ENCODE measurements around the gene KRT86.

Gene KRT86

DNA sequence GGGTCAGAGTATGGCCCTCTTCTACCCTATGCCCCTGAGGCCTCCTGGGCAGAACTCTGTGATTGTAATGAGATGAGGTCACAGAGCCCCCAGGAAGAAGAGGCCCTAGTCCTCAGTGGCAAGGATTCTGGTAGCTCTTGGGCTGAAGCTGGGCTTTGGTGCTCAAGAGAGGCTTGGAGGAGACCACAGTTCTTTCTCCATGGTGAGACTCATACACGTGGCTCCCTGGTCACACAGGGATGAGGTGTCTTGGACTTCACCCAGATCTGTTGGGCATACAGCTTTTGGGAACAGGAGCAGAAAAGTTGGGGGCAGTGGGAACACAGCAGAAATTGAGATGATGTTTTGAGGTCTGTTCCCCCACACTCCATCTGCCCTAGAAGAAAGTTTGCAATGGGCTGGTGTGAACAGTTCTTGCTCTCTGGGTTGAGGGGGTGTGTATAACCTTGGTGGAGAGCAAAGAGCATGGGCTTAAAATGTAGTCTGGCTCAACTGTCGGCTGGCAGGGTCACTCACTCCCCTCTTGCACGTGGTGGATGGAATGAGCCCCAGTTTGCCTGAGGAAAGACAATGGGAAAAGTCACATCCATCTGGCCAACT lies at the start of gene KRT86:
Gene KRT86 (plus strand): TSS at position 125 of the 600 bp plus-strand sequence. CDS start 27,272 bp downstream, outside the sequence.
- DNase-seq = no peak

DNA sequence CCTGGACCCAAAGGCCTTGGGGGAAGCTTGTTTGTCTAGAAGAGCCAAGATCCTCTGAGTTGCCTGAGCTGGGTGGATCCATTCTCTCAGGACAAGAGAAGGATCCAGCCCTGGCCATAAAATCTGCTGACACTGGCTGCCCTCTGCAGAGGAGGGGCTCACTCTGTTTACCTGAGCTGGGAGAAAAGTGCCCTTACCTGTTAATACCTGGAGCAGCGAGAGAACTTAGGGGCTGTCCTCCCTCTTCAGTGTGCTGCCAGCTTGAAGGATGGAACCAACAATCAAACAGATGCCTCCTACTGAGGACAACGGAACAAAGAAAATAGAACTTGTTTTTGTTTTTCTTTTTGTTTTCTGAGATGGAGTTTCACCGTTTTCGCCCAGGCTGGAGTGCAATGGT lies 48.7 kb upstream of the KRT86 start:
- no peak for DNase-seq

DNA sequence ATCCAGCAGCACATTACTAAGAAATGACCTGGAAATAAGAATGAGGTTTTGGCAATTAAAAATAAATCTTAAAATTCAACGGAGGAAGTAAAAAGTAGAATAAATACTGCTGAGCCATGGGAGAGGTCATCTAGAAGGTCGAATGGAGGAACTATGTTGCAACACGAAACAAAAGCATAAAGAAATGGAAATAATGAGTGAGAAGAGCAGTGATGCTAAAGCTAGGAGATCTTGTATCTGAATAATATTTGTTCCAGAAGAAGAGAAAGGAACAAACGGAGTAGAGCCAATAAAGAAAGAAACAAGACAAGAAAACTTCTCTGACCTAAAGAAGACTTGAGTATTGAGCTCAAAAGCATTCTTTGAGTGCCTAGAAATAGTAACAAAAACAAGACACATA lies 48.0 kb upstream of the KRT86 start:
- DNase-seq = no peak

DNA sequence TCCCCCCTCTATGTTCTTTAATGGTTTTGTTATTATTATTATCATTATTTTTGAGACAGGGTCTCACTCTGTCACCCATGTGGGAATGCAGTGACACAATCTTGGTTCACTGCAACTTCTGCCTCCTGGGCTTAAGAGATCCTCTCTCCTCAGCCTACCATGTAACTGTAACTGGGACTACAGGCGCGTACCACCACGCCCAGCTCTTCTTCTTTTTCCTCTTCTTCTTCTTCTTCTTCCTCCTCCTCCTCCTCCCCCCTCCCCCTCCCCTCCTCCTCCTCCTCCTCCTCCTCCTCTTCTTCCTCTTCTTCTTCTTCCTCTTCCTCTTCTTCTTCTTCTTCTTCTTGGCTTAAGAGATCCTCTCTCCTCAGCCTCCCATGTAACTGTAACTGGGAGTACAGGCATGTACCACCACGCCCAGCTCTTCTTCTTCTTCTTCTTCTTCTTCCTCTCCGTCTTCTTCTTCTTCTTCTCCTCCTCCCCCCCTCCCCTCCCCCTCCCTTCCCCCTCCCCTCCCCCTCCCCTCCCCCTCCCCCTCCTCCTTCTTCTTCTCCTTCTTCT lies 46.8 kb upstream of the KRT86 start:
- DNase-seq = no peak

DNA sequence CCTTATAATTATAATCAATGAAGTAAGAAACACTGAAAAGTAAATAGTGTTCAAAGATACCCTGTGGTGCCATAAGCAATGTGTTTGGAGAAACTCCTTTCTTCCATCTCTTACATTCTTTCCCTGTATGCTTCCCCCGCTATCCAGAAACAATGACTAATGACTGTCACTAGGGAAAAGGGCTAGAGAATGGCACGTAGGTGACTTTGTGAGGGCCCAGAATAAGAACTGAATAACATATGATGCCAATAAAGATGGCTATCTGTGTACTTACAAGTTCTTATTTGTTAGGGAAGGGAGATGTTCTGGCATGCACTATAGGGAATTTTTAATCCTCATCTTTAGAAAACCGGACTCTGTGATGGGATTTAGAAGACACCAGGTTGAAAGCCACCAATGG lies 46.1 kb upstream of the KRT86 start:
- DNase-seq = no peak

DNA sequence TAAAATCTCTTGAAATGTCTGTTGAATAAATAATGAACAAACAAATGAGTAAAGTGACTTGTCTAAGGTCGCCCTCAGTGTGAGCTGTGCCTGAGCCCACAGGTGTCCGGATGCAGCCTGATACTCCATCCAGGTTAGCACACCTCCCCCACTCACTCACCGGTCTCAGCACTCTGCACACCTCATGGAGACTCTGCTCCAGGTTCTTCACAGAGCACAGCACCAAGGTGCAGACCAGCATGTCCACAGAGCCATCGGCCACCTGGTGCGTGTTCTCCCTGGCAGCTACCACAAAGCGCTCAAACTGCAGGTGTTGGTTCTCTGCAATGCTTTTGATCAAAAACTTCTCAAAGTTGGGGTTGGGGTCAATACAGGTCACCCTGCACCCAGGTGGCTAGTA lies 45.5 kb upstream of the KRT86 start:
- DNase-seq = no peak

DNA sequence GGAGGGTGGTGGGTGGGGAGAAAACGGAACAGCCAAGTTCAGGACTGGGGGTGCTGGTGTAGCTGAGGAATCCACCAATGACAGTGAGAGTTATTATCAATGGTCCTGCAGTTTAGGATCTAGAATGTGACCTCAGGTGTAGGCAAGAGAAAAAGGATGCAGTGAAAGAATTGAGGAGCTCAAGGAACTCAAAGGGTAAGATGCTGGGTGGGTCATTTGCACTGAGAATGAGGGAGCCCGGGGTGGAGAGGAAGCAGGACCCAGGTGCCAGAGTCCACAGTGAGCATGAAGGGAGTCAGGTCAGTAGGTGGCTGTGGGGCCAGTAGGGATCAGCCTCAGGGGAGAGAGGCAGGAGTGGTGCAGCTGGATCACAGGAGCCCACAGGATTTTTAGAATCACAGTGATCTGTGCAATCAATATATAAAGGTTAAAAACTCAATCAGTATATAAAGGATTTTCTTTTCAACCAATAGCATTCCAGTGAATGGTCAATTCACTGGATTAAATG lies 44.6 kb upstream of the KRT86 start:
- no peak for DNase-seq

DNA sequence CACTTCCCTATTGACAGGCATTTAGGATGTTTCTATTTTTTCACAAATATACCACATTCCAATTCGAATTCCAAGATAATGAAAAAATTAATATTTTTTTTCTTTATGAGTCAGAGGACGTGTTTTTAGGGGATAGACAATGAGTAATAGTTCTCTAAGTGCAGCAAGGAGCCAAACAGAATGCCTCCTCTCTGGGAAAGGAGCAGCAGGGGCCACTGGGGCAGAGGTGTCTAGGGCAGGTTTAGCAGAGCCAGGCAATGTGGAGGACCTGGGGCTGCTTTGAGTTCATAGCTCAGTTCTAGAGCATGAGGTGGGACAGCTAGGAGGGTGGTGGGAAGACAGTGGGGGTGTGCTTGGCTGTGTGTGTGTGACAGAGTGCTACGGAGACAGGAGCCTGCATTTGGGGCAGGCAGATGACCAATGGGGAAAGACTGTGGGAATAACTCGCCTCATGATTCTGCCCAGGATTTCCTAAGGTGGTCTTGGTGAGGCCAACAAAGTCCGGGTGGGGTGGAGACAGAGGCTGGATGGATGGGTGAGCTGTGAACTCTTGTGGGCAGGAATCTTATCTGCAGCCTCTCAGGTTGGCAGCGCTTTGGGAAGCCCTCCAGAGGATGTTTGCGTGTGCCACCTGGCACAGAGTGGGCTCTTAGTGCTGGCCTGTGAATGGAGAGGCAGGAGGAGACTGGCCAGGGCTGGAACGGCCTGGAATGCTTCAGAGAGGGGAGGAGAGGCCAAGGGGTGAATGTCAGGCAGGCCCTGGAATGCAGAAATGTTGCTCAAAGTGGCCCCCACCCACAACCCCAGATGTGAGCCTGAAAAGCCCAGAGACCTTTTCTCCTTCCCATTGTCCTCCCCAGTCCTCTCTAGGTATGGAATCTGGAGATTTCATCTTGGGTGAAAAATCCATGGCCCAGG lies 43.8 kb upstream of the KRT86 start:
- no peak for DNase-seq

DNA sequence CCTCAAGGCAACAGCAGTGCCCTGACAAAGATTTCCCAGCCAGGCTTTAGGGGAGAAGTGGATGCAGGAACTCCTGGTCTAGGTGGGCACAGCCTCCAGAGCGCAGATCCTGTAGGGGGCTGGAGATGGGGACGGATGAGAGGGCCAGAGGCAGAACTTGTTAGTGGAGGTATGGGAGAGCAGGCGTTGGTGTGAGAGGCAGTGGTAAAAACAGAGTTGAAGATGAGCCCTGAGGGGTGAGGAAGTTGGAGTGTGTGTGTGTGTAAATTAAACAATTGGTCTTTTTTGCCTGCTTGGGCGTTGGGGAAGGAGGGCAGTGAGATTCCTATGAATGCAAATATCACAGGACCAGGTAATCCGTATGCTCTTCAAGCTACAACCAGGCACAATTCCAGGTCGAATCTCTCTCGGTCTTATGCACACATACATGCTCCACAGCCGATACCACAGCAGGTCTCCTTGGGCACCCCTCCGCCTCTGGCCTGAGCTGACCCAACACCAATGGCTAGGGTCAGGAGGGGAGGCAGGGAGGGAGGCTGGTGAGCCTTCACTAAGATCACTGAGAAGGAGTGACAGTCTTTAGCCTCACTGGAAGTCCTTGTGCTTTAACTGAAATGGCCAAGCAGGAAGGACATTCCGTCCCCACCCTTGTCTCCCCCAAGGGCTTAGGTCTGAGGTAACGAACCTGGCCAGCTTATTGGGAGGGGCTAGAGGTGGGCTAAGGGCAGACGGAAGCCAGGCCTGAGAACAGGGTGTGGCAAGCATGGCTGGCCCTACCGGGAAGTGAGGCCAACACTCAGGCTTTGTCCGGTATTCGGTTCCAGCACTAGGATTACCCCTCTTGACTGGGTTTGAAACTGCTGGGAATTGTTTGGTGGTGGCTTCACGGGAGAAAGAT lies 42.9 kb upstream of the KRT86 start:
- no peak for DNase-seq

DNA sequence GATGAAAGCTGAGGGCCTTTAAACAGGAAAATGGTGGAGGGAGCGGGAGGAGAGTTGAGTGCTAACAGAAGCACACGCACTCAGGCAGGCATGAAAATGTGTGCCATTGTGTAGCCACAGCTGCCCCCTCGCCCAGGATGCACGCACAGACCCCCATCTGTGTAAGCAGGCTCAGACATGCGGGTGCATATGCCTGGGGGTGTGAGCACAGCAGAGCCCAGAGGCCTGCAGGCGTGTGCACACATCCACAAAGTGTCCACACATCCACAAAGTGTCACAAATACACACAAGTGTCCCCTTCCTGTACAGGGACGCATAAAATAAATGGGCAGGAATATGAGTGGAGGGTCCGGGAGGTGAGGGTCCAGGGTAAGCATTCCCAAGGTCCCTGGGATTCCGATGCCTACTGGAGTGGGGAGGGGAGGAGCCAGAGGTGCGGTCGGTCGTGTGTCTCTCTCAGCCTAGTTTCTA lies 42.2 kb upstream of the KRT86 start:
- DNase-seq = no peak

DNA sequence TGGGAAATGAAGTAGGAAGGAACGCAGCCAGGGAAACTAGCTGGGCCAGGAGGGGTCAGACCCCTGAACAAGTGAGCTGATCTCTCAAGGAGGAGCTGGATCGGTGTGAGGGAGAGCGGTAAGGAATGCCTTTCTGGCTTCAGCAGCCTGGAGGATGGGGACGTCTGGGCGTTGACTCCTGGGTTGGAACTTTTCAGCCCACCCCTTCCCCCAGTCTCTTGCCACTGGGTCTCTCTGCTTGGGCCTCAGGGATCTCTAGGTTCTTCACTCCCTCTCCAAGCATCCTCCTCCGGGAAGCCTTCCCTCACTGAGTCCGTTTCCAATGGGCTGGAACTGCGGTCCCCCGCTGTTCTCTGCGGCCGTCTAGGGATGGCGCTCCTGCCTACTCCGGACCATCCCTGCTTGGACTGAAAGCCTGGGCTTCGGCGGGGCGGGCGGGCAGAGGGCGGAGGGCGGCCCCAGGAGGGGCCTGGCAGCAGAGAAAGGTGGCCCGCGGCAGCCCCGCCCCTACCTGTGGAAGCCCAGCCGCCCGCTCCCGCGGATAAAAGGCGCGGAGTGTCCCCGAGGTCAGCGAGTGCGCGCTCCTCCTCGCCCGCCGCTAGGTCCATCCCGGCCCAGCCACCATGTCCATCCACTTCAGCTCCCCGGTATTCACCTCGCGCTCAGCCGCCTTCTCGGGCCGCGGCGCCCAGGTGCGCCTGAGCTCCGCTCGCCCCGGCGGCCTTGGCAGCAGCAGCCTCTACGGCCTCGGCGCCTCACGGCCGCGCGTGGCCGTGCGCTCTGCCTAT lies 41.6 kb upstream of the KRT86 start, which contains the start of gene KRT7:
Gene KRT7 (plus strand): TSS at position 570 of the 788 bp plus-strand sequence. CDS start 54 bp downstream, at position 624.
- no peak for DNase-seq

DNA sequence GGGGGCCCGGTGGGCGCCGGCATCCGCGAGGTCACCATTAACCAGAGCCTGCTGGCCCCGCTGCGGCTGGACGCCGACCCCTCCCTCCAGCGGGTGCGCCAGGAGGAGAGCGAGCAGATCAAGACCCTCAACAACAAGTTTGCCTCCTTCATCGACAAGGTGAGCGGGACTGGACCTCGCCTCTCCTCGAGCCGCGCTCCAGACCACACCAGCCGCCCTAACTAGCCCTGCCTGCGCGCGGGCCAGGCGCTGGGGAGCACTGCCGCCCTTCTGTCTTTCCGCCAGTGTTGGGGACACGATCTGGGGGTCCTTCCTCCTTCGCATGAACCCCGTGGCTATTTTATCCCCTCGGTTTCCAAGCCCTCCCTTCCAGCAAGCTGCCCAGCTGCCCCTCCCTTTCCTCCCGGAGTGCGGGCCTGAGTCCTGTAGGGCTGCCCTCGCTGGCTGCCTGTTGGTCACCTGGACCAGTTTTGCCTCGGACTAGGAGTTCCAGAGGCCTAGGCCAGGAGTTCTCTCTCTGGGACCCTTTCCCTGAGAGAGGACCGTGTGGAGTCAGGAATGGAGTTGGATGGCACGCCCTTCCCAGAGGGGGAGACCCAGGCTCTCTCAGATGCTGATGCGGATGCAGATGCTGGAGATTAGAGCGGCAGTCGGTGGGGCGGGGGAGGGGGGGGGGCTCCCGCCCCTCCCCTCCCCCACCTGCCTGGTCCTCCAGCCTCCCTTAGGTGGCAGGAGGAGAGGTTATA lies 40.8 kb upstream of the KRT86 start:
- no peak for DNase-seq

DNA sequence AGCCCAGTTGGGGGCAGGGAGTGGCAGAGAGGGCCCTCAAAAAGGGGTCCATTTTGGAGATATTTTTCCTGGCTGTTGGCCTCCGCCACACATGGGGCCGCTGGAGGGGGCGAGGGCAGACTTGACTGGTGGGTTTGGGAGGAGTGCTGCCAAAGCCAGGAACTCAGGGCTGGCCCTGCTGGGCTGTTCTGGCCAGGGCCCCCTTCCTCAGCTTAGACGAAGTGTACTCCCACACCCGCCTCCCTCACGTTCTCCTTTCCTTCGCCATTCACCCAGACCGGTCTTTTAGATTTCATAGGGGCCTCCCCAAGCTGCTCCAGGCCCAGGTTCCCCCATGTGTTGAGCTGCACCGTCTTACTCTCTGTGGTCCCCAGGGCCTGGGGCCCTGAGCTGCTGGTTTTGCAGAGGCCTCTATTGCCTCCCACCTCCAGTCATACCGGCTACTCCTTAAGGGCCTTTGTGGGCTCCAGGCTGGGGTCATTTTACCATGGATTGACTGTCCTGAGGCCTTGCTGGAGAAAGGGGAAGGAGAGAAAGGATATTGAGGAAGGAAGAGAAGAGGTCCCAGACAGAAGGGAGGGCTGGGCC lies 40.1 kb upstream of the KRT86 start:
- DNase-seq = no peak

DNA sequence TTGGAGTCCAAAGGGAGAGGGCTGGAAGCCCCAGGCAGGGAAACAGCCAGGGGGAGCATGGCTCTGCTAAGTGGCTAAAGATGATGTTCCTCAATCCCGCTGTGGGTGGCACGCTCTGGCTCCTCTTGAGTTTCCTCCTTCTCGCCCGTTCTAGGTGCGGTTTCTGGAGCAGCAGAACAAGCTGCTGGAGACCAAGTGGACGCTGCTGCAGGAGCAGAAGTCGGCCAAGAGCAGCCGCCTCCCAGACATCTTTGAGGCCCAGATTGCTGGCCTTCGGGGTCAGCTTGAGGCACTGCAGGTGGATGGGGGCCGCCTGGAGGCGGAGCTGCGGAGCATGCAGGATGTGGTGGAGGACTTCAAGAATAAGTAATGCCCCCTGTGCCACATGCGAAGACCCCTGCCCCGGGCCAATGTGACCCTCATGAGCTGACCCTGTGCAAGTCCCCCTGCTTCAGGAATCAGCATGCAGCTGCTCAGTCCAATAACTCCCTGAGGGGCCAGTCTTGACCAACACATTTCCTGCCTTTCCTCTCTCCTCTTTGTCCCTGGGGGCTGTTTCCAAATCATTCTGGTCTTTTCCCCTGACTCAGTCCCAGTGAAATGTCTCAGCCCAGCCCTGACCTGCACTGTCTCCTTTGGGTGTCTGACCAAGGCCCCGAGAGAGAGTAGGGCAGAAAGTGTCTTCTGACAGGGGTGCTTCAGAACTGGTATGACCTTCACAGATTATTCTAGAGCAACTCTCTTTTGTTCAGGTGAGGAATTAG lies 39.3 kb upstream of the KRT86 start:
- no peak for DNase-seq

DNA sequence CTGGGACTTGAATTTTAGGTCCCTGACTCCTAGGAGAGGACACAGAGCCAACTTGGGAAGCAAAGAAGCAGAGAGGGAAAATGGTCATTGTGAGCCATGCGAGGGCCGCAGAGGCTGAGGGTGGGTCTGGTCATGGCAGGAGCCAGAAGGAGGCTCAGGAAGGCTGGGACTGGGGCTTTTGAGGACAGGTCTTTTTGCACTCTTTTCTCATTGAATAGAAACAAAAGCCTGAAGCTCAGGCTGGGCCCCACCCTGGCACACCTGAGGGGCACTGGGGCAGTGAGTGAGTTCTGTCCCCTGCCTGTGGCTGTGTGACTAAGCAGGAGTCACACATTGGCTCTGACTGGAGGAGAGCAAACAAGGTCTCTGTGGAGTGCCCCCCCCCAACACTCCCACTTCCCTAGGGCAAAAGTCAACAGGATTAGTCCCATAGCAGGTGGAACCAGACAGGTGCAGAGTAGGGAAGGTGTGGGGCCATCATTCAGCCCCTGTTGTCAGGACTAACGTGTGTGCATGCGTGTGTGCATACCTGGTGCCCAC lies 38.6 kb upstream of the KRT86 start:
- DNase-seq = no peak

DNA sequence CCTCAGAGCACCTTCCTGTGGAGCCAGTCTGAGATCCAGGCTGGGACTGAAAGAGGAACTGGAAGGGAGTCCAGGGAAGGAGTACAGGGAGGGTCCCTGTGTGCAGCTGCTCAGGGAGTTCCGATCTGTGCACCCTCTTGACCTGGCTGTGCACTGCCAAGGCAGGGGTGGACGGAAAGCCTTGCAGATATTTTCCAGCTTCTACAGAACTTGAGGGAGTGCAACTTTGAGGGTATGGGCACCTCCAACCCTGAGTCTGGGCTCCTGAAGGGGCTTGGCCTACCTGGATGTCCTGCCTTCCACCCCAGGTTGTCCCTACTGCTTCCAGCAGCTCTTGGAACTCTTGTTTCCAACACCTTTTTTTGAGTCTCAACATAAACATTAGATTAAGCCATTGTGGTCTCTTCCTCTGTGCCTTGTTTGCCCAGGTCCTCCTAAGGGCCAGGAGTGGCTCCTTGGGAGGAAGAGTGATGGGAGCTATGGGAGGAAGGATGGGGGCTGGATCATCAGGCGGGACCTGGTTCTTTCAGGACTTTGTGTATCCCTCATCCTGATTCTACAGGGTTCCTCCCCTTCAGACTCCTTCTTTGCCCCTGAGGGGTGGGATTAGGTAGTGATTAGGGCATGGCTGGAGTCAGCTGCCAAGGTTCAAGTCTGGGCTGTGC lies 37.9 kb upstream of the KRT86 start:
- no peak for DNase-seq

DNA sequence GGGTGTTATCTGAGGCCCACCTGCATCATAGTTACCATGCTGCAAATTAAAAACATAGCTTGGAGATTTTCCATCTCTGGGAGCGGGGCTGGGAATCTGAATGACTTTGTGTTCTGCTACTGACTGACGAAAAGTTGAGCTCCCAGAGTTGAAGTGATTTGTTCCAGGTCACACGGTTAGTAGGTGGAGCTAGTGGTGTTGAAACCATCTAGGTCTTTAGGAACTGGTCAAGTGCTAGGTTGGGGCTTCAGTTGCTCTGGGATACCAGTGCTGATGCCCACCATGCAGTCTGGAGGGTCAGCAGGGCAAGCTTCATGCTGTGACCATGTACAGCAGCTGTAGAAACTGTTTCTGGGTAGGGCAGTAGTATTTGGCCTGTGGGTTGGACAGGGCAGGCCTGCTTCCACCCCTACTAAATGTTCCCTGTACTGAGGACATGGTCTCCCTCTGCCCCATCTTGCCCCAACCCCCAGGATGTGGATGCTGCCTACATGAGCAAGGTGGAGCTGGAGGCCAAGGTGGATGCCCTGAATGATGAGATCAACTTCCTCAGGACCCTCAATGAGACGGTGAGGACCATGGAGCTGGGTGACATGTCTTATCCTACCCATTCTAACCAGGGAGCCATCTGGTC lies 36.1 kb upstream of the KRT86 start:
- DNase-seq = no peak

DNA sequence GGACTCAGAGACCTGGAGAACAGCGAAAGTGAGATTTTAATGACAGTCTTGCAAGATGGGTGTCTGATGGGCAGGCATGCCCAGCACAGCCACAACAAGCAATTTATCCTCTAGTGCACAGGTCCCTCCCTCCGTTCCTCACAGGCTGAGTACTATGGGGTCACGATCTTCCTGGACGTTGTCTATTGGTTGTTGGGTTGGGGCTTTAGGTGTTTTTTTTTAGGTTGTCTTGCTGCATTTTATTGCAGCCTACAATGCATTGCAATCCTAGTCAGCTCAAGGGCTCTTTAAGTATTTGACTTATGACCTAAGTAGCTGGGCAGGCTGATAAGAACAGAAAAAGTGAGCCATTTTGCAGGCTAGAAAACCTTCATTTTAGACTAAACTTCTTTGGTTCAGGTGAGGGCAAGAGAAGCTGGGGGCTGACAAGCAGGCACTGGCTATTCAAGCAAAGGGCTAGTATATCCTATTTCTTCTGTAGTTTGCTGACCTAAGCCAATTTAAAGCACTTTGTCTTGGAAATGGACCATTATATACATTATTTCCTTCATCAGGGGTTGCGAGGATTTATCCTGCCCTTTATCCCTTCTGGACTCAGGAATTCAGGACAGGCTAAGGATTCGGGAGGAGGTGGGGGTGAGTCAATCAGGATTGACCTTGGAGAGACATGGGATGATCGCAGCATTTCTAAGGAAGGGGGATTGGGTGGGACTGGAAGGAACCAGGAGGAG lies 35.4 kb upstream of the KRT86 start:
- no peak for DNase-seq
